SK-N-DZ (cell line): ENCODE results near the gene RSL24D1. TPM values are rescaled to one million over a fixed set of nuclear protein-coding genes. Genes with fewer than 3 reads are reported as not detected.
A peak's percentile ranks its signal among the peaks of the same experiment; 100 is the strongest.

Source experiments
- DNase-seq: peaks from one replicate; pipeline ENCODE4 v3.0.0-alpha.2; 2015; ENCODE audit warnings: low spot score
- polyA plus RNA-seq, 2 experiments: library from polyadenylated mRNA; depleted of rRNA; stranded (reverse); fragments of >200 nt; gene quantifications; 2 replicates each; pipeline ENCODE4 v1.2.3, GENCODE V29; 2014

RSL24D1 gene
- 196 and 213 TPM in 2 replicates for polyA plus RNA-seq (2014; cell fraction: cytosol; rRNA removed)
- polyA plus RNA-seq (2014; cell fraction: nucleus; rRNA removed), result 91.5 and 129 TPM in 2 replicates

GRCh38 chr15:55196458-55197361 is at the start of gene RSL24D1:
Gene RSL24D1 (minus strand): TSS chr15:55196941. CDS start chr15:55196890, 51 bp downstream.
- peak; percentile 98 for DNase-seq

GRCh38 chr15:55245059-55245458 is 48.3 kb upstream of the RSL24D1 start:
- DNase-seq, result no peak

GRCh38 chr15:55241891-55242290 is 45.1 kb upstream of the RSL24D1 start:
- no peak for DNase-seq

- no peak for DNase-seq
Measured at GRCh38 chr15:55241186-55241585, 44.4 kb upstream of the RSL24D1 start.

- DNase-seq, result no peak
Measured at GRCh38 chr15:55240125-55240760, 43.5 kb upstream of the RSL24D1 start.

- no peak for DNase-seq
Measured at GRCh38 chr15:55239440-55240124, 42.8 kb upstream of the RSL24D1 start.

GRCh38 chr15:55238877-55239276 is 42.1 kb upstream of the RSL24D1 start:
- DNase-seq, result no peak

GRCh38 chr15:55237219-55238130 is 40.7 kb upstream of the RSL24D1 start:
- no peak for DNase-seq

- DNase-seq, result no peak
Measured at GRCh38 chr15:55235546-55236036, 38.9 kb upstream of the RSL24D1 start.

GRCh38 chr15:55234800-55235104 is 38.0 kb upstream of the RSL24D1 start:
- no peak for DNase-seq

GRCh38 chr15:55234104-55234799 is 37.5 kb upstream of the RSL24D1 start:
- no peak for DNase-seq

- no peak for DNase-seq
Measured at GRCh38 chr15:55231455-55231854, 34.7 kb upstream of the RSL24D1 start.

GRCh38 chr15:55230953-55231352 is 34.2 kb upstream of the RSL24D1 start:
- DNase-seq, result no peak

GRCh38 chr15:55230051-55230670 is 33.4 kb upstream of the RSL24D1 start:
- DNase-seq, result no peak

GRCh38 chr15:55226127-55226526 is 29.4 kb upstream of the RSL24D1 start:
- DNase-seq, result no peak

- DNase-seq, result no peak
Measured at GRCh38 chr15:55224892-55225291, 28.2 kb upstream of the RSL24D1 start.

- DNase-seq, result no peak
Measured at GRCh38 chr15:55222588-55222987, 25.8 kb upstream of the RSL24D1 start.

GRCh38 chr15:55221090-55222011 is 24.6 kb upstream of the RSL24D1 start:
- no peak for DNase-seq

GRCh38 chr15:55220606-55221005 is 23.9 kb upstream of the RSL24D1 start:
- DNase-seq, result no peak
